Neural progenitor cell (in vitro differentiated cells): ENCODE data around the gene TUBGCP3.

ENCODE experiments used
- EZH2 ChIP-seq: fragments of 200-600 bp; sonication (generic); IDR thresholded peaks from 2 replicates; pipeline ENCODE4 v1.6.1; 2017; ENCODE audit warnings: antibody characterized with exemption, mild to moderate bottlenecking, moderate library complexity
- EZH2phosphoT487 ChIP-seq: fragments of 200-600 bp; sonication (generic); IDR thresholded peaks from 2 replicates; pipeline ENCODE4 v1.6.1; 2017; ENCODE audit warnings: antibody characterized with exemption
- TF ChIP-seq, protein P1 (sequence below): fragments of 200-600 bp; sonication (generic); IDR thresholded peaks from 2 replicates; pipeline ENCODE4 v1.5.1; 2017; ENCODE audit warnings: antibody characterized with exemption, mild to moderate bottlenecking

GRCh38 chr13:112446347-112446861 lies 141.5 kb downstream of the TUBGCP3 start:
- TF ChIP-seq, protein P1, sequence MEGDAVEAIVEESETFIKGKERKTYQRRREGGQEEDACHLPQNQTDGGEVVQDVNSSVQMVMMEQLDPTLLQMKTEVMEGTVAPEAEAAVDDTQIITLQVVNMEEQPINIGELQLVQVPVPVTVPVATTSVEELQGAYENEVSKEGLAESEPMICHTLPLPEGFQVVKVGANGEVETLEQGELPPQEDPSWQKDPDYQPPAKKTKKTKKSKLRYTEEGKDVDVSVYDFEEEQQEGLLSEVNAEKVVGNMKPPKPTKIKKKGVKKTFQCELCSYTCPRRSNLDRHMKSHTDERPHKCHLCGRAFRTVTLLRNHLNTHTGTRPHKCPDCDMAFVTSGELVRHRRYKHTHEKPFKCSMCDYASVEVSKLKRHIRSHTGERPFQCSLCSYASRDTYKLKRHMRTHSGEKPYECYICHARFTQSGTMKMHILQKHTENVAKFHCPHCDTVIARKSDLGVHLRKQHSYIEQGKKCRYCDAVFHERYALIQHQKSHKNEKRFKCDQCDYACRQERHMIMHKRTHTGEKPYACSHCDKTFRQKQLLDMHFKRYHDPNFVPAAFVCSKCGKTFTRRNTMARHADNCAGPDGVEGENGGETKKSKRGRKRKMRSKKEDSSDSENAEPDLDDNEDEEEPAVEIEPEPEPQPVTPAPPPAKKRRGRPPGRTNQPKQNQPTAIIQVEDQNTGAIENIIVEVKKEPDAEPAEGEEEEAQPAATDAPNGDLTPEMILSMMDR = no peak
- TF ChIP-seq EZH2 = no peak
- TF ChIP-seq EZH2phosphoT487 = no peak
